Vagina (tissue), 2 donors: Measurements from ENCODE around the gene RPL10.

Source experiments
- POLR2A ChIP-seq, 2 donors: fragments of 450-650 bp; IDR thresholded peaks; one replicate each; pipeline ENCODE4 v1.6.1; 2017; ENCODE audit warnings: antibody characterized with exemption in 2 of 2, mild to moderate bottlenecking in 2 of 2, moderate library complexity in 2 of 2
- POLR2AphosphoS5 ChIP-seq, 2 donors: sonication (generic); formaldehyde crosslinking; IDR thresholded peaks; one replicate each; pipeline ENCODE4 v1.9.0; 2017; ENCODE audit warnings: antibody characterized with exemption in 2 of 2, mild to moderate bottlenecking in 2 of 2, low read depth in 1 of 2; ENCODE audit not compliant: insufficient read depth in 1 of 2
- TF ChIP-seq, protein P1 (sequence below), 3 experiments: fragments of 450-650 bp in 2 of 3; fragments of 200-600 bp in 1 of 3; sonication (generic) in 1 of 3; IDR thresholded peaks; one replicate each; pipeline ENCODE4 v1.5.1; 2017 to 2019; ENCODE audit warnings: antibody characterized with exemption in 3 of 3, mild to moderate bottlenecking in 2 of 3, moderate library complexity in 2 of 3

DNA sequence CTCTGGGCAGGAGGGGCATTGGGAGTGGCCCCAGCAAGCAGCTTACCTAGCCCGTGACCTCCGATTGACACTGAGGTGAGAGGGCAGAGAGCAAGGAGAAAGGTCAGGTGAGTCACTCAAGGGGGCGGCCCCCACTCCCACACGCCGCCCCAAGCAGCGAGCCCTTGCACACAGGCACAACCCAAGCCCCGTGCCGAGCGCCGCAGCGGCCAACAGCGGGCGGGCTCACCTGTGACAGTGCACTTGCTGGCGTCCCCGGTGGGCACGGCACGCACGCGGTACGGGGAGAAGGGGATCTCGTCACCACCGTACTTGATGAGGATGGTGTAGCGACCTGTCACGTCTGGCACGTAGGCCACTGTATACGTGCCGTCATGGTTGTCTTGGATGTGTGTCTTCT lies 41.0 kb upstream of the RPL10 start:
- TF ChIP-seq, protein P1, sequence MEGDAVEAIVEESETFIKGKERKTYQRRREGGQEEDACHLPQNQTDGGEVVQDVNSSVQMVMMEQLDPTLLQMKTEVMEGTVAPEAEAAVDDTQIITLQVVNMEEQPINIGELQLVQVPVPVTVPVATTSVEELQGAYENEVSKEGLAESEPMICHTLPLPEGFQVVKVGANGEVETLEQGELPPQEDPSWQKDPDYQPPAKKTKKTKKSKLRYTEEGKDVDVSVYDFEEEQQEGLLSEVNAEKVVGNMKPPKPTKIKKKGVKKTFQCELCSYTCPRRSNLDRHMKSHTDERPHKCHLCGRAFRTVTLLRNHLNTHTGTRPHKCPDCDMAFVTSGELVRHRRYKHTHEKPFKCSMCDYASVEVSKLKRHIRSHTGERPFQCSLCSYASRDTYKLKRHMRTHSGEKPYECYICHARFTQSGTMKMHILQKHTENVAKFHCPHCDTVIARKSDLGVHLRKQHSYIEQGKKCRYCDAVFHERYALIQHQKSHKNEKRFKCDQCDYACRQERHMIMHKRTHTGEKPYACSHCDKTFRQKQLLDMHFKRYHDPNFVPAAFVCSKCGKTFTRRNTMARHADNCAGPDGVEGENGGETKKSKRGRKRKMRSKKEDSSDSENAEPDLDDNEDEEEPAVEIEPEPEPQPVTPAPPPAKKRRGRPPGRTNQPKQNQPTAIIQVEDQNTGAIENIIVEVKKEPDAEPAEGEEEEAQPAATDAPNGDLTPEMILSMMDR (IDR thresholded peaks at IDR 0.05): no peak
- TF ChIP-seq POLR2AphosphoS5 (IDR thresholded peaks at IDR 0.05; ENCODE audit: insufficient read depth in 1 of 2, low read depth in 1 of 2): no peak
- TF ChIP-seq POLR2A (IDR thresholded peaks at IDR 0.05): no peak
